DLD1 (cell line): ENCODE measurements around the gene NFIB.

Source experiments
- in situ Hi-C: cut with HindIII; loops from 2 replicates; pipeline ENCODE4 v1.10.0; 2017; ENCODE audit warnings: low sequenced_read_pairs

The NFIB gene

DNA sequence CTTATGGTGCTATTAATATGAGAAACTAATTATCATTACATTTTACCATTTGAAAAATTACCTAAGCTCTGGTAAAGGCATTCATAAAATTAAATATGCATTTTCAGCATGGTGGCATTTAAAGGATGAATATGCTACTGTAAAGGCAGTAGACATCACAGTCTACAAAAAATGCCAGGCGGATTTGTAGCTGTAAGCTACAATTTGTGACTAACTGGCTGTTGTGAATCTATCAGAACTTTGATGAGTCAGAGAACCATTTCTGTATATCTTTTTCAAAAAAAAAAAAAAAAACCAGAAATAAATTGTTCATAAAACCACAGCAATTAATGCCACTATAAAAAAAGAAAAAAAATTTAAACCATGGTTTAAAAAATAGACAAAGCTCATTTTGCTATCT, 186.3 kb downstream of the NFIB start:
- in situ Hi-C loops, result no loop called here

DNA sequence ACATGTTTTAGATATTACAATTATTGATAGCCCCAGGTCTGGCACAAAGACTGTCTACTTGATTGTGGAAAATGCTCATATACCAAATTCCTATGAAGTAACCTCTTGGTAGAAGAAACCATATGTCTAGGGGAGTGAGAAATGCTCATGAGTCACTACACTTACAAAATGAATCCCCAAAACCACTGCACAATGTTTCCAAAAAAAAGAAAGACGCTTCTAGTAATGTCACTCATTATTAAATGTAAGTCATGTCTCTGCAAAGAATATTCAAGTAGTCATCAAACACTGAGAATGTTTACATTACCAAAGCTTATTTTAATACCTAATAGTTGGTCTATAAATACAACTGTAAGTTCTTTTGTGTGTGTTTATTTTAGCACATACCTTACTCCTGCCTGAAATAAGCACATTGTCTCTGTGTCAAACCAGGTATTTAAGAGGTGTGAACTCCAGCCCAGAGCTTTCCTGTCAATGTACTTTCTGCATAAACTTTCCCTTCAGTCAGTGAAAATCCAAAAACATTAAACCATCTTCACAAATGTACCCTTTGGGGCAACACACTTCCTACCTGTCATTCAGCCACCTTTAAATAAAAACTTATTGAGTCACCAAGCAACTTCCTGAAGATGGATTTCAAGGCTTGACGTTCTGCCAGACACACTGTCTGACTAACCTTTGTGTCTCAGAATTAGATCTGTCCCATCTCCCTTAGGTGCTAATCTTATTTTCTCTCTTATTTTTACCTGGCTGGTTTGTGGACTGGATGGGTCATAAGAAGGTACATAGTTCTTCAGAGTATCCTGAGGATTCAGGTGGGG, 194.0 kb downstream of the NFIB start:
- in situ Hi-C loops, result no loop called here

DNA sequence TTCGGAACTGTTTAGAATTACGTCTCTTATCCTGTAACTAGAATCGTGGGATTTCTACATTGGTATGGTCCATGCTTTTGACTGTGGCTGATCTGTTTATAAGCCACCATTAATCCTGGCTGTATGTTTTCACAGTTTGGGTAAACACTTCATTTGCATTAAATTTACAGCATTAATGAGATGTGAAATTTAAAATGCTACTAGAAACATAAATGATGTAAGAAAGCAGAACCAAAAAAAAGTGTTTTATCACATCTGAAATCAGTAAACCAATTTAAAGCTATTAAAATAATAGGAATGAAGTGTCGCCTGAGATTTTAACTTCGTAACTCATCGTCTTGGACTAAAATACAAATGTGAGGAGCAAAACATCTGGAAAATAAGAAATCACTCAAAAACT, 201.7 kb downstream of the NFIB start:
- in situ Hi-C loops, result no loop called here

DNA sequence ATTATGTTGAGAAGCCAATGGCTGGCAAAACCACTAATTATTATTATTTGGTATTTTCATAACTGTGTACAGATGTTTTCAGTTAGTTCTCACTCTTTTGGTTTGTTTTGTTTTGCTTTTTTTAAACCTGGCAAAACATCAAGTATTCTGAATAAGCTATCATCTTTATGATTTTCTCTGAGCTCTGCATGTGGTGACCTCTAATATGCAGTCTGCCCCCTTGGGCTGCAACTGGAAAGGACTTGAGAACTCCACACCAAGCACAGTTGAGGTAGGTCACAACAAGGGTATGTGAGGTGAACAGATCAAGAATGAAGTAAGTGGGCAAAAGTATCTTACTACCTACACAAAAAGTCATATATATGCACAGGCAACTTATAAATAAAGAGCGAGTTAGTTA, 202.2 kb downstream of the NFIB start:
- in situ Hi-C loops, result no loop called here

DNA sequence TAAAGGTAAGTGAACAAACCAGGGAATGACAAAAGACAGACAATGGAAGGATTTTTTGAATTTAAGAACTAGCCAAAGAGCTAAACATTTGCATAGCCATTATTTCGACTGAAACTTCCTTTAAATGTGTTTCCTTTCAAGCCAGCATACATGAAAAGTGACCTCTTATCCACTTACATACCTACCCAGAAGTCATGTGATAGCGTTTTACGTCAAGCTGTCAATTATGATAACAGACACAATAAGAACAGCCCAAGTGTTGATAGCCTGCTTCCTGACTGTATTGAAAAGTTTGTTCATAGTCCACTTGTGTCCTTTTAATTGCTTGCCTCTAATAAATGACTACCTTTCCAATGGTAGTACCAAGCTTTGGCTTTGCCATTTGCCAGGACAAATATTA, 206.0 kb downstream of the NFIB start:
- in situ Hi-C loops, result no loop called here

DNA sequence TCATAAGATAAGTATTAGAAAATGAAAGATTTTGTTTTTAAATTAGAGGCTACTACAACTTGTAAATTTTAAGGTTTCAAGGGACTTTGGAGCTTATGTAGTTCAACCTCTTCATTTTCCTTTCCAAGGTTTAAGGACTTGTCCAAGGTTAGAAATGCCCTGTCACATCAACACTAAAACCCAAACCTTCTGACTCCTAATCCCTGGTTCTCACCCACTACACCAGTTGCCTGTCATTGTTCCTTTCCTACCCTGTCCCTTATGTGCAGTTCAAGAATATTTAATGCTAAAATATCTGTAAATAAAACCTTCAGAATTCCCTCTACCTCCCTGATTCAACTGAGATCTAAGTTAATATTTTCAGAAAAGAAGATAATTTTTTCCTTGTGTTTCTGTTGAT, 206.4 kb downstream of the NFIB start:
- in situ Hi-C loops, result no loop called here

DNA sequence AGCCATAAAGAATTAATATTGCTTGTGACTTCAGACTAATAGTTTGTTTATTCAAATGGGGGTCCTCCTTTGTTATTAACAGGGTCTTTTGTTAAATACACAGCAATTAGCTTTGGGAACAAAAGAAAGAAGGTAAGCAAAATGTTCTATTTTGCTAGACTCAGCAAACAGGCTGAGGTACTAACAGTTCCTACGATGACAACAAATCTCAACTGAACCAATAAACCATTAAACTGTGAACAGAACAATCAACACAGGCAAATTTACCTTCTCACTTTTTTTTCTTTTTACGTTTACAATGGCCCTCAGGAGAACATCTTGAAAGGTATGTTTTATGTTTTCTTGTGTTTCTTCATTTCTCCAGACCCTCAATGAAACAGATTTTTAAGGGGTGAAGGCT, 207.2 kb downstream of the NFIB start:
- in situ Hi-C loops, result no loop called here

DNA sequence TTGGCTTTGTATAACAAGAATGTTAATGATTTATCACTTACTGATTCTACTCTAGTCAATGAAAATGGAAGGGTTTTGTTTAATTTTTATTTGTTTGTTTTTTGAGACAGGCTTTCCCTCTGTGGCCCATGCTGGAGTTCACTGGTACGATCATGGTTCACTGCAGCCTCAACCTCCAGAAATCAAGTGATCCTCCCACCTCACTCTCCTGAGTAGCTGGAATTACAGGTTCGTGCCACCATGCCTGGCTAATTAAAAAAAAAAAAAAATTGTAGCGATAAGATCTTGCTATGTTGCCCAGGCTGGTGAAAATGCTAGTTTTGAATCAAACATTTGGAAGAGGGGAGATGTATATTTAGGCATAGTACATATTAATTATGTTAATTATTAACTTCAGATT, 209.4 kb downstream of the NFIB start:
- in situ Hi-C loops, result no loop called here

DNA sequence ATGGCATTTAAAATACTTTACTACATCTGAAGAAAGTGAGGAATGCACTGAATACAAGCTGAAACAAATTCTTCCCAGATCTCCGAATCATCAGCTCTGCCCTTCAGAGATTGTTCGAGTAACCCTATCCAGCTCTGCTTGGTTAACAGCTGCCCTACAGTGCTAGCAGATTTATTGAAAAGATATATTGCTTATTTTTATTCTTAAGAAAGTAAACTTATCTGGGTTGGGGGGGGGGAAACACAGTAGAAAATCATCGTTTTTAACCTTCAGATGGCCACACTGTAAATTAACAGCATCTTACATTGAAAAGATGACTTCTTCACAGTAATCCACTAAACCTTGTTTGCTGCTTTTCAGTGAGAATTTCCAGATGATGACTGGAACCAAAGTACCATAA, 210.8 kb downstream of the NFIB start:
- in situ Hi-C loops, result no loop called here

DNA sequence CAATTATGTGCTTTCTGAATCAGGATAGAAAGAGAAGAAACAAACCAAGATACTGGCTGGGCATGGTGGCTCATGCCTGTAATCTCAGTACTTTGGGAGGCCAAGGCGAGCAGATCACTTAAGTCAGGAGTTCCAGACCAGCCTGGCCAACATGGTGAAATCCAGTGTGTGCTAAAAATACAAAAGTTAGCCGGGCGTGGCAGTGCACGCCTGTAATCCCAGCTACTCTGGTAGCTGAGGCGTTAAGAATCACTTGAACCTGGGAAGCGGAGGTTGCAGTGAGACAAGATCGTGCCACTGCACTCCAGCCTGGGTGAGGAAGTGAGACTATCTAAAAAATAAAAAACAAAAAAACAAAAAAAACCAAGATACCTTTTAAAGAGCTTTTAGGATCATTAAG, 214.2 kb downstream of the NFIB start:
- in situ Hi-C loops, result no loop called here

DNA sequence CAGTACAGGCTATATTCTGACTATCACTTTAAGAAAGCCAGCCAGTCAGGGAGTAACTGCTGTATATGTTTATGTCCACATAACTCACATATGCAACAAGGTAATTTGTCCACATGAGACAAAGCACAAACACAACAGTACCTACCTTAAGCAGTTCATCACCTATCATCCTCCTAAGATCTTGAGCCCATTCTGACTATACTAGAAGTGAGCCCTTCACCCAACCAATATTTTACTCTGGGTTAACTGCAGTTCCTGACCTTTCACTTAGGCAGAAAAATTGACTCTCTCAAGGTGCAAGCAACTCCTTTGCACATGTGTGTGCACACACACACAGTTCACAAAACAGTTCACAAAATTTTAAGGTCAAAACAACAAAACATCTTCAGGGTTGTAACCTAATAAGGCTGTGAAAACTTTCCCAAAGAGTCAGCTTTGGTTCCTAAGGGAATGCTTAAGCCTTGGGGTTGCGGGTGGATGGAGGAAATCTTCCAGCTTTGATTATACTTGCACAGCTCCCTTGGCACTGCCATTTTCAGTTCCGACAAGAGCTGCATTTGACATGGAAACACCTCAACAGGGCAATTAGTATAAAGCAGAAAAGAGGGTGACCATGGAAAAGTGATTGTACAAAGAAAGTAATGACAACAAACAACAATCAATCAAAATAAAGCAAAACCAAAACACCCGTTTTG, 215.3 kb downstream of the NFIB start:
- in situ Hi-C loops, result no loop called here

DNA sequence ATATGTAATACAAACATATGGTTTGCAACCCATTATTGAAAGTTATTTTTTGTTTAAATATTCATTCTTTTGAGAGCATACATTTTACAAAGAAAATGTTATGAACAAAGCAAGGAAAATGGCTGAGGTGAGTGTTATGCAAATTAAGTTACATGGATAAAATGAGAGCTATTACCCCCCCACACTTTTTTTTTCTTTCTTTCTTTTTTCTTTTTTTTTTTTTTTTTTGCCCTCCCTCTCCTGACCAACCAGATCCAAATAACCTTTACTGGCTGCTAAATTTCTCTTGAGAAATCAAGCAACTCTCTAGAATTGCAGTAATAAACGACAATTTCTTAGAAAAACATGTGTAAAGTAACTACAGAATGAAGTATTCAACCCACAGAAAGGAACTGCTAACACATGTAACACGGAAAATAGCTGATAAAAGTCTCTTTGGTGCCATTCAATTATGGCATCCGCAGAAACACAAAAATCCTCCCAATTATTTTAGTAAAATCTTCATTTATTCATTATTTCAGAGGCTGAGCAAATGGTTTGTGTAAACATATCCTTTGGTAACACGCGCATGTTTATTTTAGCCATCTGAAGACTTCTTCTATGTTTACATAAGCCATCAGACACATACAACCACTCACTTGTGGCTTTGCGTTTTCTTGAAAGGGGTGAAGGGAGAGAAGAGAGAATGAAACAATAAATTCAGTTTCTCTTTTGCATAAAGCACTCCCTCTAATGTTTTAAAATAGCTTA, 216.1 kb downstream of the NFIB start:
- in situ Hi-C loops, result no loop called here

DNA sequence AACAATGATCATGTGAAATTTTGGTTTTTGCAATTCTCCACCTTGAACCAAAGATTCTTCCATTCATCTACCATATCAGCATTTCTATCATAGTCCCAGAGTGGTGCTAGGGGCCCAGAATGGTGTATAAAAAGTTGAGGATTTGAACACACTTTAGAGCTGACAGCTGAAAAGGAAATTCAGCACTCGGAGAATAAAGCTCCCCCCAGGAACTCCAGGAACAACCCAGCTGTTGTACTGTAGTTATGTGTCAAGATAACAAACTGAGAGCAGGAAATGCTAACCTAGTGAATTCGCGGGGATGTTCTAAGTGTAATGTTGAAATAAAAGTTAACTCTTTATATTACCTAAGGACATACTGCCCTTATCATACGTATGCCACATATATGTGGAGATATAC, 216.7 kb downstream of the NFIB start:
- in situ Hi-C loops, result no loop called here

DNA sequence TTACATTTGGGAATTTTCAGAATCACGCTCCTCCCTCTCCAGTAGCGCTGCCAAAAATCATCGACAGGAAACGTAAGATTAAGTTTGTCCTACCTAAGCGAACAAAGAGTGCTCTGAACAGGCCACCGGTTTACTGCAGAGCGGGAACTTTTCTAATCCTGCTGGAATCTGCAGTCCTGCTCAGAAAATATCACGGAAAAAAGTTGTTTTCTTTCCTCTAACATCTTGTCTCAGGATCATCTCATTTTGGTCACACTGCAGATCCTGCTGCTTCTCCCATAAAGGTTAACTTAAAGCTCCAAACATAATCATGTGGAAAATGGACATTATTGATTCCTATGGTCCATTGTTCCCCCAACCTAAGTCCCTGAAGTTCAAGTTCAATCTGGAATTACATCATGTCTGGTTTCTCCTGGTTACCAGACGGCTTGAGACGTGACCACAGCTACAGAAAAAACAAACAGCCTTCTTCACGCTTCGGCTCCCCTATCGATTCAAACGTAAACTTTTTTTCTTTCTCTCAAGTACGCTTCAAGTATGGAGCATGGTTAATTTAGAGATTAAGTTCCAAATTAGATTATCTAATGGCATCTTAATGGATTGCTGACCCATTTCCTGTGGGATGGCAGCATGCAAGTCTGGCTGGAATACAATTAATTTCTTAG, 217.6 kb downstream of the NFIB start:
- in situ Hi-C loops, result no loop called here

DNA sequence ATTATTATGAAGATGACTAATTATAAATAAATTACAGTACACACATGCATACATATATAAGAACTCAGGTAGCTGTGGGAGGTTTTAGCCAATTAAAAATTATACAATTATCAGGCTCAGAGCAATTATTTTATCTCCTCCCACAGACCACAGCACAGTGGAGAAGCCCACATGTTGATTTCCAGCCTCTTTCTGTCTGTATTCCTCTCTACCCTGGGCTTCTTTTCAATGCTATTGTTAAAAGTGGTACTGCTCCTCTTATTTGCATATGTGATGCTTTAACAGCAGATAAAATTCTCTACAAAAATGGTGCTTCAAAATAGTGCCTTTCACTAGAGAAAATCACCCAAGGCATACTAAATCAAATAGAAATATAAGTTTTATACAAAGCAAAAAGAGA, 218.7 kb downstream of the NFIB start:
- in situ Hi-C loops, result no loop called here

DNA sequence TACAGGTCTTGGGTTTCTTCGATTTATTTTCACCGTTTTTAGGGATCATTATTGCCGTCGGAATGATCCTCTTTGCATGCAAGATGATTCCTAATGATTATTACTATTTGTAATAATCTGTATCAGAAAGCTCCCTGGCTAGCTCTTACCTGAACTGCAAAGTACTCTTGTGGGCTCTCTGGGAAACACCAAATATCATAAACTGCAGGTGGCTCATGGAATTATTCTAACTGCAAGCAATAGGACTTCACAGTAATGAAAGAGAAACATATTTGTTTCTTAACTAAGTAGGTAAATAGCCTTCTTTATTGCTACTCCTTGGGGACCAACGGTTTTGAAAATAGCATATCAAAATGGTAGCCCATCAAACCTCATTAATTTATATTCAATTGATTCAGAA, 219.4 kb downstream of the NFIB start:
- in situ Hi-C loops, result no loop called here

DNA sequence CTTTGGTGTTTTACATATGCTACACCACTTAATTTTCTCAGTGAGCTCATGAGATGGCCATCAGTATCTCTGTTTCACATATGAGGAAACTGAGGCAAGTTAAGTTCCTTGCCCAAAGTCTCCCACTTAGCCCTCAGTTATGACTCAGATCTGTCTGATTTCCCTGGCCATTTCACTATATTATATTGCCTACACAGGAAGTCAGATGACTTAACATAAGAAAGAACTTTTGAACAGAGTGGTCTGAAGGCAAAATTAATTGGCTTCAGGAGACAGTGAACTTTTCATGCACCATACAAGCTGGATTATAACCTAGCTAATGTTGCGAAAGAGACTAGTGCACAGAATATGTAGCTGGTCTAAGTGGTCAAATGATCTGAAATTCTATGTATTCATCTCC, 221.6 kb downstream of the NFIB start:
- in situ Hi-C loops, result no loop called here

DNA sequence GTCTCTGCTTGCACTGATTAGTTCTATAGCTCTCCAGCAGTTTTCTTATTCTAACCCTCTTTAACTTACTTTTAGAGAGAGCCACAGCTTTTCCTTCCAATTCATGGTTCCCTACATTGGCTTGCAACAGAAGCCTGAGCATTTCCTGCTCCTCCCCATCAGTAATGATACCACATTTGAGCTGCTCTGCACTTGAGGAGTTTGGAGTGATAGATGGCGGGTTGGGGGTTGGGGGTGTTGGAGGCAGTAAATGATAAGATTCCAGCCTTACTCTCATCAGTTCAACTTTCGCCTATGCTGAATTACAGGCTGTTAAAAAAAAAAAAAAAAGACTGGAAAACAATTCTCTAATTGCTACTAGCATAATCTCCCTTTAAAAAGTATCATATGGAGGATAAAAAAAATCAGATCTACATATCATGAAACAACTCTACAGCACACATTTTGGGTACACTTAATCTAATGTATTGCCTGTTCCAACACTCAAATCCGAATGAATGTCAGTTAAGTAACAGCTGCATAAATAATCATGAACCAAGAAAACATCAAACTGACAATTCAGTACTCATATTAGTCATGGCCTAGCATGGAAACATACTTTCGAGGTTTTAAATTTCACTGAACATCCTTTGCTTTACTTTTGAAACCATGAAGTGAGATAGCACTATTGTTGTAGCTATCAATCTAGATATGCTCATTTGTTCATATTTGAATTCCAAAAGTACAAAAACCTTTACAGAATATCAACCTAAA, 224.7 kb downstream of the NFIB start:
- in situ Hi-C loops, result no loop called here

DNA sequence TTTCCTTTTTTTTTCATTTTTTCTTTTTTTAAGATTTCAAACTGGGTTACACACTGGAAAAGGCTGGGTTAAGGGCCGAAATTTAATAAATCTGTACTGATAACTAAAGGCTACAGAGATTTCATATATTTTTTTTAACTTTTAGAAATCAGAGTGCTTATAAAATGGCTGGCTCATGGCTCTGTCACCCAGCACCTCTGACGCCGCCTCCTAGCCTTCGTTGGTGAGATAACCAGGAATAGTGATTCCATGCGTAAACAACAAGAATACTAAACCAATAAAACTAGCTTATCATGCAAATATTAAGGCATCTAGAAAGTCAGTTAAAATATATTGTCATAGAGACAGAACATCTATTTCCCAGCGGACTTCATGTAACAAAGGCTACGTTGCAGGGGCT, 226.4 kb downstream of the NFIB start:
- in situ Hi-C loops, result no loop called here

DNA sequence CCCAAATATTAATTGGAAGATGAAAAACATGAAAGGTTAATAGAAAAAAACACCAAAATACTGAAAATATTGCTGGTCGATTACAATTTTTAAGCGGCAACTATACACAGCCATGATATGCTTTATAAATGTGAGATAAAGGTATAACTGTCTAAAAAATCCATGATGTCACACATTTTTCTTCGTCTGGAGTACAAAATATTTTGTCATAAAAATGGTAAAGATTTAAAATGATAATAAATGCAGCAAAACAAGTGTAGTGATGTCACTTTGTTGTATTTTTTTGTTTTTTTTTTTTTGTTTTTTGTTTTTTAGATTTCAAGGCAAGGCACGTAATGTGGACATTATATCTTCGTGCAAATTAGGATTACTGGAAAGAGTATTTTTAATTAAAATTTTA, 227.4 kb downstream of the NFIB start:
- in situ Hi-C loops, result no loop called here

DNA sequence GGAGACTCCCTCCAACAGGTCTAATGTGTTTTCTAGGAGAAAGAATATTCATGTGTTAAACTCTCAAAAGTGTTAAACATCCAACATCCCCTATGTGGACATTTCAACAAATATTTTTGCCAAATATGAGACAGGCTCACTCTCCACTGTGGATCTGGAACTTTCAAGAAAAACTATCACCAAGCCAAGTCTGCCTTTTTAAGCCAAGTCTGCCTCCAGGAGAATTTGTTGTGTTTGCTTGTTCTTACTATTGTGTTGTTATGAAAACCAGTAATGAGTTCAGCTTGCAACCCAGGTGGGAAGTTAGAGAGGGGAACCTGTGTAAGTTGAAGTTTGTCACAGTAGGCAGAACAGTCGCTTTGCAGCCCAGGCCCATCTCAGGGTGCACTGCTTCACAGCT, 228.1 kb downstream of the NFIB start:
- in situ Hi-C loops, result no loop called here
